AG08395 (cell line): ENCODE data around the gene RPEL1.

Experiments used
- DNase-seq: peaks from one replicate; pipeline ENCODE4 v3.0.0; 2012; ENCODE audit warnings: mixed read lengths, low spot score

RPEL1 gene

DNA sequence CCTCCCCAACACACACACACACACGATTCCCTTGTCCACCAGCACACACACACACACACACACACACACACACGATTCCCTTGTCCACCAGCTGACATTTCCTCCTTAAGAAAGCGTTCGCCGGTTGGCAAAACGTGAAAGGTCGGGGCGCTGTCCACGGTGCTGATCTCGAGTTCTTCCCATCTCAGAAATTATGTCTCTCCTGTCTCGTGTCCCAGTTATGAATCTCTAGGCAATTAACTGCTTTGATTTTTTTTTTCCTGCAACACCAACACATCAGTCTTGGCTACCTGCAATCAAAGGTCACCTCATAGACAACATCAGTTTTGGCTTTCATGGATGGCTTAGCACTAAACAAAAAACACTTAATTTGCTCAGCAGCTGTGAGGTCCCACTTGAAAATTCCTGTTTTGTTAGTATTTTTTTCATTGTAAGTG lies 33.2 kb downstream of the RPEL1 start:
- peak; percentile 35 for DNase-seq

DNA sequence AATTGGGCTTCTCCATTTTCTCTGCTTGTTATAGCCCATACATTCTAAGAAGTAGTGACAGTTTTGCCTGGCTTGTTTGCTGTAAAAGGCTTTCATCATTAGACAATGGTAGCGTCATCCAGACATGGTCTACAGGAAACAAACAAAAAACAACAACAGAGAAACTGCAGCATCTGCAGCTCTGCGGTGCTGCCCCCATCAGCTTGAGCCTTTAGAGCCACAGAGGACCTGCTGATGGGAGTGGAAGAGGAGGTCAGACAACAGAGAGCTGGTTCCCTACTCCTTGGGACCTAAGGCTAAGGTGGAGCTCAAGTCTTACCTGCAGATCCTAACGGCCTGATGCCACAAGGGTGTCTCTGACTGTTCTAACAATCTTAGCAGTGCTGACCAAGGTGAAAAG lies 34.3 kb downstream of the RPEL1 start:
- no peak for DNase-seq

DNA sequence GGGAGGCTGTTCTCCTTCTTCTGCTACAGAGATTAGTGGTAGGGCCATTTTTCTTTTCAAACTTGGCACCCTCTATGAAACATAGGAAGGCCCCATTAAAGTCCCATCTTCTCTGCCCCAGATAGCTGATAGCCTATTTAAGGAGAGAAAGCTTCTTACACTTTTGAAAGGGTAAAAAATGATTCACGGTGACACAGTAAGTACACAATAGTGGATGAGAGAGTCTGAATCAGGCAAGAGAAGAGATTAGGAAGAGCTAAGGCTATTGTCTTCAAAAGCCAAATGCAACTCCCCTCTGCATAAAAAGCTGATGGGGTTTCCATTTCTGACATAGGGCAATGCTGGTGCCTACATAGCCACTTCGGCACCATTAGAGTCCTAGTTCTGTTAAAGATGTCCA lies 34.8 kb downstream of the RPEL1 start:
- no peak for DNase-seq

DNA sequence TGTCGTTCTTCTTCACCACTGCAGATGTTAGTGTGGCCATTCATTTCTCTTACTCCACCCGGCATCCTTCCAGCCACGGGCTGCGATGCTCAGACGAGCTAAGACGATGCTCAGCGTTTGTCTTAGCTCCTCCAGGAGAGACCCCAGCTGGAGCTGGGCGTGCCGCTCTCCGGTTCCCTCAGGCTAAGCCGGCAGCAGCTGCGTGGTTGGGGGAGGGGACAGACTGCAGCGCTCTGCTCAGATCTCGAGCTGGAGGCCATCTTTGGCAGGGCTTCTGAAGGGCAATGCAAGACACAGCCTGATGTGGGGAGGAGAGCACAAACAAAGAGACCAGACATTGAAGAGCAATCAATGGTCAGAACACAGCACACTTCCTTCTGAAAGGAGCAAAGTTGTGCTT lies 36.1 kb downstream of the RPEL1 start:
- DNase-seq: no peak

DNA sequence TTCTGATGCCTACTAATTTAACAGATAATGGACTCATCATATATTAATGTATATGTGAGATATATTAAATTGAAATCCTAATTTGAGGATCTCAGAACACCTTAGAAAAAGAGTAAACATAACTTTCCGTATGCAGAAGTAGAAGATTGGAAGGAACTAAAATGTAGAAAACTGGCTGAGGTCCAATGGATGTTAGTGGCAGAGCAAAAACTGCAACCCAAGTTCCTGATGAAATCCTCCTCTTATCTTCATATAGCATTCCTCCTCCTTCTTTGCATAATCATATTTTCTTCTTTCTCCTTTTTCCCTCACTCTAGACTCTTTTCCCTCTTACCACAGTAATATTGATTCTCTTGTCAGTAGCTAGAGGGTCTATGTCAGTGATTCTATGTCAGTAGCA lies 37.3 kb downstream of the RPEL1 start:
- no peak for DNase-seq

DNA sequence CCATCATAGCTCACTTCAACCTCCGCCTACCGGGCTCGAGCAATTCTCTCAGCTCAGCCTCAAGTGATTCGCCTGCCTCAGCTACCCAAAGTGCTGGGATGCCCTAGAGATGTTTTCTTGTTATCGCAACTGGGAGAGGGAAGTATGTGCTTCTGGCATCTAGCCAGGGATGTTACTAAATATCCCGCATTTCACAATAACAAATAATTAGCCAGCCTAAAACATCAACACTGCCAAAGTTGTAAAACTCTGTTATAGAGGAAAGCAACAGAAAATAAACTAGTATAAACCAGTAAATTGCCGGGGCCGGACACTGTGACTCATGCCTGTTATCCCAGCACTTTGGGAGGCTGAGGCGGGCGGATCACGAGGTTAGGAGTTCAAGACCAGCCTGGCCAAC lies 38.5 kb downstream of the RPEL1 start:
- DNase-seq: peak; percentile 39

DNA sequence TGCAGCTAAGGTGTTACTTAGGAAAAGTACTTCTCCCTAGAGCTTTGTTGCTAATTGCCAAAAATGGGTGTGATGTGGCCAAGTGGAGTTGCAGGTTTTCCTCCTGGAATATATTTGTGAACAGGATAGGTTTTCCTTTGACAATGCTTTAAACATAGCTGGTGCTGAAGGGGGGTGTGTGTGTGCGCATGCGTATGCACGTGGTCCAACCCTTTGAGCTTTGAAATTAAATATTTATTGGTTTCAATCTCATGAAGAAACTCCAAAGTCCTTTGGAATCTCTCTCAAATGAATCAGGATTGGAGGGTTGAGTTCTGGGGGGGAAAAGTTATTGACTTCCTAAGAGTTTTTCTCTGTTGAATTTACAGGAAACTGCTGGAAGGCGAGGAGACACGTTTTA lies 42.3 kb downstream of the RPEL1 start:
- no peak for DNase-seq

DNA sequence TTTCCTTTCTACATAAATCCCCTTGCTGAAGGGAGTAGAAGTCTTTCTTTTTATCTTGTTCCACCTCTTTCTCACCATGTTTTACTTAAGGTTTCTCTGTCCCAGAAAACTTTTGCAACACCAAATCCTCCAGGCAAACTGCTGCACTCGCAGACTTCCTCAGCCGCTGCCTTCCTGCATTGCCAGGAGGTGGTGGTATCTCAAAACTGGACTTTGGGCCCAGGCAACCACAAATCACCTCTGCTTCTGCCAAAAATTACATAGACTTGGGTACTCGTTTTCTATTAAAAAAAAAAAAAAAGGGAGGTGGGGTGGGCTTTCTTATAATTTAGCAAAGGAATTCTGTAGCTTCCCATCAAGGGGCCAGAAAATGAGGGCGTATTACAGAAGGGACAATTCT lies 45.9 kb downstream of the RPEL1 start:
- DNase-seq: no peak

DNA sequence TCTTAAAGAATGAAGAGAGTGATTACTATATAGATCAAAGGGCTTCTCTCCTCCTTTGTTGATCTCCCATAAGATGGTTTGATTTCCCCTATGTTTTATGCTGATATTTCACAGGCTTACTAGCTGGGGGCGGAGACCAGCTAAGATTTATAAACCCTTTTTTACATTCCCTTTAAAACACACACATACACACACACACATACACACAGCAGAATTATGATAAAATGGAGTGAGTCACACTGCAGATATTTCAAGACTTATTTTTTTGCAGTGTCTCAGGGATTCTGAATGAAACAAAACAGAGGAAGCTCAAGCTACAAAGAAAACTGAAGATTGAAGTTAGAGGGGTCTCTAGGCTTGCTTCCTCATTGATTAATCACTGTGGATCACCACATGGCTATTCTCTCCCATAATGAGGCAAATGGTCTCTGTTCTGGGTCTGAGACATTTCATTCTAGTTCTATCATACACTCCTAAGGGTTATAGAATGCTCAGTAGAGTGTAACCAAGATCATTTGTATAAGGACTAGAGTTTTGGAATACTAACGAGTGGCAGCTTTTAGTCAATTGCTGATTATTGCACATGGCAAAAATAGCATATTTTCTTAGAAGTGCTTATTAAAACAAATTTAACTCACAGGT lies 49.8 kb downstream of the RPEL1 start:
- DNase-seq: peak; percentile 51
